NCI-H2171 (cell line): Measurements from ENCODE around the gene IDH2.
"Not testable (repeated sequence)": the region's sequence is repeated elsewhere in the genome, so short reads cannot be mapped to it uniquely, and the experiment has no call there.

Source experiments
- DNase-seq: peaks from one replicate; lab custom pipeline; 2025; lab: John Stamatoyannopoulos, UW

The IDH2 gene

DNA sequence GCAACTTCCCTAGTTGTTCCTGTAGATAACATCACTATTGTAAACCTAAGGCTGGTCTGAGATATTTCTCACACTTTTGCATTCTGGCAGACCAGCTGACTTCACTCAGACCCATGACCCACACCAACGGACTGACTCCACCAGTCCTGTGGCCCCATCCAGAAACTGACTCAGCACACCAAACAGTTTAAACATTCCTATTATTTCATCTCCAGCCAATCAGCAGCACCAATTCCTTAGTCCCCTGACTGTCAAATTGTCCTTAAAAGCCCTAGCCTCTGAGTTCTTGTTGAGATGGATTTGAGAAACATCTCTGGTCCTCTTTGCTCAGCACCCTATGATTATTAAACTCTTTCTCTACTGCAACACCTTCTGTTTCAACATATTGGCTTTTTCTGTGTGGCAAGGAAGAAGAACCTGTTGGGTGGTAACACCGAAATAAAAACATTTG lies 12.2 kb upstream of the IDH2 start:
- DNase-seq = no peak

DNA sequence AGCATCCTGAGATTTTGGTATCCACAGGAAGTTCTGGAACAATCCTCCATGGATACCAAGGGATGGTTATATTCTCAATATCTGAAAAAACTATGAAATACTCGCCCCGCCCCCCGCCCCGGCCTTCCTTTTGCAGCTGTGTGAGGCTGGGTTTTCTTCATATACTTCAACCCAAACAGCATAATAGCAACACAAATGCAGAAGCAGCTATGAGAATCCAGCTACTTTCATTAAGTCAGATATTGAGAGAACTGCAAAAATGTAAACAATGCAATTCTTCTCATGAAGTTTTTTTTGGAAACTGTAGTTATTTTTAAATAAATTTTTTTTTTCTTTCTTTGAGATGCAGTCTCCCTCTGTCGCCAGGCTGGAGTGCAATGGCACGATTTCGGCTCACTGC lies 10.9 kb upstream of the IDH2 start:
- DNase-seq = no peak

DNA sequence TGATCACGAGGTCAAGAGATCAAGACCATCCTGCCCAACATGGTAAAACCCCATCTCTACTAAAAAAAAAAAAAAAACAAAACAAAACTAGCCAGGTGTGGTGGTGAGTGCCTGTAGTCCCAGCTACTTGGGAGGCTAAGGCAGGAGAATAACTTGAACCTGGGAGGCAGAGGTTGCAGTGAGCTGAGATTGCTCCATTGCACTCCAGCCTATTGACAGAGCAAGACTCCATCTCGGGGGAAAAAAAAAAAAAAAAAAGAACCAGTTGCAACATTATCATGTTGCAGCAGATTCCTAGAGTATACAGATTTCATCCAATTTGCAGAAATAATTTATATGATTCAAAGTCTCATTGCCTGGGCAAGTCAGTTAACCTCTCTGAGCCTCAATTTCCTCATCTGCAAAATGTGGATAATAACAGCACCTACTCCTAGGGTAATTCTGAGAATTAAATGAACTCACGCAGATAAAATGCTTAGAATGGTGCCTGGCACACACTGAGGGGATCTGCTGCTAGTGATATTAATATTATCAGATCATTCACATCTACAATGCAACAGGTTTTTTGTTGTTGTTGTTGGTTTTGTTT lies 7.0 kb upstream of the IDH2 start:
- not testable (repeated sequence) for DNase-seq

DNA sequence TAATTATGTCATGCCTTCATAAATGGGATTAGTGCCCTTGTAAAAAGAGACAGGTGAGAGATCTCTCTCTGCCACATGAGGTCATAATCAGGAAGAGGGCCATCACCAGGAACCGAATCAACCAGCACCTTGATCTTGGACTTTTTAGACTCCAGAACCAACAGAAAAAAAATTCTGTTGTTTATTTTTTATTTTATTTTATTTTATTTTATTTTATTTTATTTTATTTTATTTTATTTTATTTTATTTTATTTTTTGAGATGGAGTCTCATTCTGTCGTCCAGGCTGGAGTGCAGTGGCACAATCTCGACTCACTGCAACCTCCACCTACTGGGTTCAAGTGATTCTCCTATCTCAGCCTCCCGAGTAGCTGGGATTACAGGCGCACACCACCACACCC lies 5.8 kb upstream of the IDH2 start:
- DNase-seq = not testable (repeated sequence)

DNA sequence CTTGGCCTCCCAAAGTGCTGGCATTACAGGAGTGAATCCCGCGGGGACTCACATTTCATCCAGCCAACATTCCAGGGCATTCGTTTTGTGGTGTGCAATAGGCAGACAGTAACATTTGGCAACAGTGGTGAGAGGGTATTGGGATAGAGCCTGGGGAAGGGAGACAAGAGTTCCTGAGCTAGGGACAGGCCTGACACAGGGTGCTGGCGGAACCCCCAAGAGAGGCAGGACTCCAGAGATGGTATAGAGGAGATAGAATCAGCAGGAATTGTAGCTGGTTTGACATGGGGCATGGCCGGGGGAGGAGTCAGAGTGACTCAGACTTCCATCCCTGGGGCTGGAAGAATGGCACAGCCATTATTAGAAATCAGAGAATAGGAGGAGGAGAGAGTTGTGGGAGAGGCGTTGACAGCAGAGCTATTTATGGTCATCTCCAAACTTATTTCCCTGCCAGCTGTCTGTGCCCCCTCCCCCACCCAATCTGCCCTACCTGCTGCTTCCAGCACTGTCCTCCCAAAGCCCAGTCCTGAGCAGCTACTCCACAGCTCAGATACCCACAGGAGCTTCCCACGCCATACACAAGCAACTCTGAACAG lies 4.4 kb upstream of the IDH2 start:
- no peak for DNase-seq

DNA sequence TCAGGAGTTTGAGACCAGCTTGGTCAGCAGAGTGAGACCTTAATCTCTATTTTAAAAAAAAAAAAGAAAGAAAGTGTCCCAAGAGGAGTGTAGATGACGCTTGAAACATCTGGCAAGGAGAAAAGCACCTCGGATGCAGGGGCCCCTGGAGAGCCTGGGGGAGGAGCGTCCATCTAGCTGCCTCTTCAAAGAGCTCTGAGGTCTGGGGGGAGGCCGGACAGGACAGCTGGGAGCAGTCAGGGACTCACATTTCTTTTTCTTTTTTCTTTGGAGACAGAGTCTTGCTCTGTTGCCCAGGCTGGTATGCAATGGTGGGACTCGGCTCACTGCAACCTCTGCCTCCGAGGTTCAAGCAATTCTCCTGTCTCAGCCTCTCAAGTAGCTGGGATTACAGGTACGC lies 3.3 kb upstream of the IDH2 start:
- DNase-seq = no peak

DNA sequence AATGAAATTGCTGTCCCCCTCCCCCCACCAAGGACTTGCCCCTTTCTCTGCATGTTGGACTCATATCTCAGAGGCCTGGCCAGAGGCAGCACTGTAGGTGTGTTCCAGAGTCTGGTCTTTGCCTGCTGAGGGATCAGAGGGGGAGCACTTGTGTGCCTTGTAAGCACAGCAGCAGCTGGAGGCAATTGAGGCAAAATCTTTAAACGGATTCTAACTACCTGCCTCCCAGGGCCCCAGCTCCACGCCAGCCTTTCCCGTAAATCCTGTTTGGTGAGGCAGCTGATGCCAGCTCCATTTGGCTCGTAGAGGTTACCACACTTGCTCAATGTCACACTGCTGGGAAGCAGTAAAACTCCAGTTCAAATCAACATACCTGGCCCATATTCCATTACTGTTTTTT lies 2.3 kb upstream of the IDH2 start:
- no peak for DNase-seq

DNA sequence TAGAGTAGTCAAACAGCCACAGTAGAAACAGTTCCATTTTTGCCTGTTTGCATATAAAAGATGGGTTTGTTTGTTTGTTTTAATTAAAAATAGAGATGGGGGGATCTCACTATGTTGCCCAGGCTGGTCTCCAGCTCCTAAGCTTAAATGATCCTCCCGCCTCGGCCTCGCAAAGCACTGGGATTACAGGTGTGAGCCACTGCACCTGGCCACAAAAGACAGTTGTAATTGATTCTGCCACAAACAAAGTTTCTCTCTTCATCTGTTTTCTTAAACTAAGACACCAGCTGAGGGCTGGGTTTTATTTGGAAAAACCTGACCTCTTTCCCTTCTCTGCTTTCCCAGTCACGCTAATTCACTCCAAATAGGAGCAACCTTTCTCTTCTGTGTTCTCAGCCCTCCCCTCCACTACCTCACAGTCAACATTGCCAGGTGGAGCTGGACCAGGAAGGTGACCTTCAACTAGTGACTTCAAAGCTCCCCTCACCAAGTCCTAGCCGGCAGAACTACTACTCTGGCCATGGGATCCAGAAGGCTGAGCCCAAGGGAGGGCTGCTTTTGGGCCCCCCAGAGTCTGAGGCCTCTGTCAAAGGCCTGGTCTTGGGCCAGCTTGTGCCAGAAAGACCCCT lies 1.5 kb upstream of the IDH2 start:
- DNase-seq = no peak

DNA sequence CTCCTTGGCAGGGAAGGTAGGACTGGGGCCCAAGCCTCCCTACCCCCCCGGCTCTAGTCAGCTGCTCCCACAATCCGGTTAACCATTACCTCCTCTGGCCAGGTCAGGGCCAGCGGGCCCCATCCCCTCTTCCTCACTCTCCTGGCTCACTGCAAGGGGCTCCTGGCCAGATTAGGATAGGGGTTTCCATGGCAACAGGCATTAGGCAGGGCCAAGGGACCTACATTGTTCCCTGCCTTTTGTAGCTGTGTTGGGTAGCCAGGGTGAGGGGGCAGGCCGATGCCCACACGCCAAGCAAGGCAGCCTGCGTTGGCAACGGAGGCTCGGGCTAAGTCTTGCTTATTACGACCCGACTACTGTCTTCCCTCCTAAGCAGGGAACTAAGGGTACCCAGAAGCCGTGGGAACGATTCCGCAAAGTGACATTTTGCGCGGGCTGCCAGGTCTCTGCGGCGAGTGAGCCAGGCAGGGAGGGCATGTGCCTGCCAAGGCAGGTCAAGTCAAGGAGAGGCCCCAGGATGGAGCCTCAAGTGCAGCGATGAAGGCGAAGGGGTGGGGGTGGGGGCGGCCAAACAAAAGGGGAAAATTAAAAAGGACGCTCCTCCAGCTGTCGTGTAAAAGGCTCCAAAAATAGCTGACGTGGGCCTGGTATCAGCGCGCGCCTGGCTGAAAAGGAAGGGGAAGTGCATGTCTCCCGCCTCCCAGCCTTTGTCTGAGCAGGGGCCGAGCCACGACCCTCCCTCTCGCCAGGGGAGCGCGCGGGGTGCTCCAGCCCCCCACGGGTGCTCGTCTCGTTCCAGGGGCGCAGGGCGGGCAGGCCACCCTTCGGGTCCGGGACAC lies 919 bp downstream of the IDH2 start:
- peak; percentile 38 for DNase-seq

DNA sequence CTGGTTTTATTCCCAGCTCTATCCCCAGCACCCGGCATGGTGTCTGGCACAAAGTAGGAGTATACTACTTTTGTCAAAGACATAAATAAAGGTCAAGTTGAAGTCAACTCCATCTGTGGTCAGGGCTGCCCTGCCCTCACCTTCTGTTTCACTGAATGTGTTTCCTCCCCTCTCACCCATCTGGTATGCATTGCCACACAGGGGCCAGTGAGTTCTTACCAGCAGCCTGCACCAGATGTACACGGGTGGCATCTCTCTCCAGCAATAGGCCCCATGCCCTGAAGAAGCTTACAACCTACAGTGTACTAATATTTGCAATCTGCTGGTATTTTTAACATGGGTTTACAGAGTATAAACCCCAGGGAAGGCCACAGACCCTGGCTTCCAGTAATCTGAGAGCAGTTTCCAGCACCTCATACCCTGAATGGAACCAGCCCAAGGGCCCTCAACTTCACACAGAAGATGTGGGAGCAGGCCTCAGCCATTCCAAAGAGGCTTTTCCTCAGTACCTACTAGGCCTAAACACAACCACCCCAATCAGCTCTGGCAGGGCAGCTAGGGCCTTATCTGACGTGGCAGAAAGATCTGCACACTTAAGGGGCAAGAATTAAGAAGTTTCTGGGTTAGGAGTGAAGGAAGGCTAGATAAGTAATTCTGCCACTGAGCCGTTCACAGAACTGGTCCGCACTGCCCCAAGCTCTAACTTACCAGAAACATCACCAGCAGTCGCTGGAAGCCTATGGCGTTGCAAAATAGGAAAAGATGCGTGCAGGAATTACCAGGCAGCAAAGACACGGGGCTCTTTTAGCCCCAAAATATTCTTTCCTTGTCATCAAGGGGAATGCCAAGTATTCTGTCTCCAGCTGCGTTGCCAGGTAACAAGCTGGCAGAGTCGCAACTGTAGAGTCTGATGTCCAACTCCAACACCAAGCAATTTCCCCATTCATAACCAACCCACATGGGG lies 2.1 kb downstream of the IDH2 start:
- no peak for DNase-seq

DNA sequence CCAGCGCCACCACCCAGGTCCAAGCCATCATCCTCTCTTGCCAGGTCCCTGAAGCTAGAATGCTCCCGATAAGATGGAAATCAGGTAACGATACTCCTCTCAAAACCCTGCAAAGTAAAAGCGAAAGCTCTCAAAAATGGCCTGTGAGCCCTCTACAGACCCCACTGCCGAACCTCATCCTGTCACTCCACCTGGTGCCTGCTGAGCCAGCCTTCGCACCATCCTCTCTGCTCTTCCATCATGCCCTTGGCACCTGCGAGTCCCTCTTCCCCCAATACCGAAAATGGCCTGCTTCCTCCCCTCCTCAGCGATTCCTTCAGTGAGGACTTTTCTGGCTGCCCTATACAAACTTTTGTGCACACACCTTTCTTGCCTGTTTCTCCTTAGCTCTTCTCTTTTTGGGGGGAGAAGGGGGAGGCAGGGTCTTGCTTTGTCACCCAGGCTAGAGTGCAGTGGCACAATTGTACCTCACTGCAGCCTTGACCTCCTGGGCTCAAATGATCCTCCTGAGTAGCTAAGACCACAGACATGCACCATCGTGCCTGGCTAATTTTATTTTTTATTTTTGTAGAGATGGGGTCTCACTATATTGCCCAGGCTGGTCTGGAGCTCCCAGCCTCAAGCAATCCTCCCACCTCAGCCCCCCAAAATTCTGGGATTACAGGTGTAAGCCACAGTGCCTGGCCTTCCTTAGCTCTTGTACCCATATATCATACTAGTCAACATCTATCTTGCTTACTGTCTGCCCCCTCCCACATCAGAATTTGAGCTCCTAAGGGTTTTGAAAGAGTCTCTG lies 3.0 kb downstream of the IDH2 start:
- no peak for DNase-seq

DNA sequence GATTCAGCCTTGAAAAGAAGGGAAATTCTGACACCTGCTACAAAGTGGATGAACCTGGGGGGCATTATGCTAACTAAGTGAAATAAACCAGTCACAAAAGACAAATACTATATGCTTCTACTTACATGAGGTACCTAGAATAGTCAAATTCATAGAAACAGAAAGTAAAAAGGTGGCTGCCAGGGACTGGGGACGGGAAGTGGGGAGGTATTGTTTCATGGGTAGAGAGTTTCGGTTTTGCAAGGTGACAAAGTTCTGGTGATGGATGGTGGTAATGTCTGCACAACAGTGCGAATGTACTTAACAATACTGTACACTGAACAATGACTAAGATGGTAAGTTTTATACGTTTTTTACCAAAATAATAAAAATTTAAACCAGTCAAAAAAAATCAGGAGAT lies 4.8 kb downstream of the IDH2 start:
- no peak for DNase-seq

DNA sequence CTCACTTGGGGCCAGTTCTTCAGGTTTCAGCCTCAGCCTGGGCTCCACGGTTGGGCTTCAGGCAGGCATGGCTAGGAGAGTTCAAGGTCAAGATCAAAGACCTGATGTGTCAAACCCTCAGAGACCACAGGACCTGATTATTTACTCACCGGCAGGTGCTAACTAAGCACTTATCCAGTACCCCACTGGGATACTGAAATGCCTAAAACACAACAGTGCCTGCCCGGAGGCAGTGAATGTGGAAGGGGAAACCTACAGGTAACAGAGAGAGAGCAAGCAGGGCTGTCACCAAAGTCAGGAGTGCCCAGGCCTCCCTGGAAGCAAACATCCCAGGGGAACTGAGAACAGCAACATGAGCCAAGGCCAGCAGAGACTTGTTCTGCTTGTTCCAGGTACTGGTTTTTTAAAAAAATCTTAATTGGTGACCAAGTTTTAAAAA lies 6.7 kb downstream of the IDH2 start:
- peak; percentile 41 for DNase-seq

DNA sequence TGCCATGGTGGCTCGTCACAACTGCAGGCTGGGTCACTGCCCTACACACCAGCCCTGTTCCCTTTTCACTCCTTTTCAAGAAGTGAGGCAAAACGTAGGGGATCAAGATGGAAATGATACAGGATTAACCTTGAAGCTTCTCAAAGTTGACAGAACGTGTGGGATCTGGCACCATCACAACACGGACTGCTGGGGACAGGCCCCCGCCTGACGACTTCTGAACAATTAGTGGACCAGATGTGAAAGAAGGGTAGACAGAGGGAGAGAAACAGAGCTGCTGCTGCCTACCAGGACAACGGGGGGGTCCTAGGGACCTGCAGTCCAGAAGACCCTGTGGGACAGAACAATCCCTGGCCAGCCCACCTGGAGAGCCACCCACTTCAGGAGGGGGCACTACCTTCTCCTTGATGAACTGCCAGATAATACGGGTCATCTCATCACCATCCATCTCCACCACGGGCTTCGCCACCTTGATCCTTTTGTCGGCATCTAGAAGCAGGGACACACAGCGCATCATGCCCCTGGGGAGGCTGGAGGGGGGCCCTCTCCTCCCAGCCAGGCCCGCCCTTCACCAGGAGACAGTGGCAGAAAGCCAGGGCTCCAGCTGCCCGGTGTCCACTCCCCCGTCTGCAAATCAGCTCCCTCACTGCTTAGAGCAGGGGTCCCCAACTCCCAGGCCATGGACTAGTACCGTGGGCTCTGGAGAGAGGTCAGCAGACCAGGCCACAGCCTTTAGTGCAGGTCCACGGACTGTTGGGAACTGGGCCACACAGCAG lies 10.9 kb downstream of the IDH2 start:
- no peak for DNase-seq

DNA sequence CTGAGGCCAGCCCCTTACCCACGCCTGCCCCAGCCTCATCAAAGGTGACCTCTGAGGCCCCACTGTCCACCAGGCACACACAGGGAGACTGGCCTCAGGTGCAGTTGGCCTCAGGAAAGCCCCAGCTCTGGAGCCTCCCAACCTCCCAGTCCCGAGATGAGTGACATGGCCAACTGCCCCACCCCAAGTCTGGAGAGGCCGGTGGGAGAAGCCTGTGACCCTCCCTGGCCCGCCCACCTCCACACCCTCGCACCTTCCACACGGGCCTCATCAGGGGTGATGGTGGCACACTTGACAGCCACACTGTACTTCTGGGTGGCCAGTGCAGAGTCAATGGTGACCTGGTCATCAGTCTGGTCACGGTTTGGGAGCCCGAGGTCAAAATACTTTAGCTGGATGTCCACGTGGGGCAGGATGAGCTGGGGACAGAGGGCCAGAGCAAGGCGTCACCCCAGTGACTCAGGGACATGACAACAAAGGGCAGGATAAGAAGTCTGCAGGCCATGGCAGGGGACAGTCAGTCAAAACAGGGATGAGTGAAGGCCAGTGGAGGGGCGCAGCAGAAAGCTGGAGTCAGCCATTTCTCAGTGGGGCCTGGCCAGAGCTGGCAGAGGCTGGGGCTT lies 11.9 kb downstream of the IDH2 start:
- DNase-seq = no peak

DNA sequence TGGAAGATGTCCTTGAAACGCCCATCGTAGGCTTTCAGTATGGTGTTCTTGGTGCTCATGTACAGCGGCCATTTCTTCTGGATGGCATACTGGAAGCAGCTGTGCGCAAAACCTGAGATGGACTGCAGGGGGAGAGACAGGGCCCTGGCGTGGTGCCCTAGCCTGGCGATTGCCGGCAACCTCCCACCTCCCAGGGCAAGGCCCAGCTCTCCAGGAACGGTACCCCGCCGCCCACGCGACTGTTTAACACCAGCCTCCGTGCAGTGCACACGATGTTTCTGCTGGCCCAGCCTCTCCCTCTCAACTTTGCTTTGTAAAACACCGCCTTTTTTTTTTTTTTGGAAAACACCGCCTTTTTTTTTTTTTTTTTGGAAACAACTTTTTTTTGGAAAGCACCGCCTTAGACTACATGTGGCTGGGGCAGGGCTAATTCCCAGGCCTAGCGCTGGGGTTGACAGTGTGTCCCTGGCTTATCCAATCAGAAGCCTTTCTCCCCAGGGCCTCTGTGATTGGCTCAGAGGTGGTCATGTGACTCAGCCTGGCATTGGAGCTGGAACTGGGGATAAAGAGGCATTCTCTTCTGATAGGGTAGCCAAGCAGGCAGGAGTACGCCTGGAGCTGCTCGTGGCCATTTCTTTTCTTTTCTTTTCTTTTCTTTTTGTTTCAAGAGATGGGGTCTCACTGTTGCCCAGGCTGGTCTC lies 14.7 kb downstream of the IDH2 start:
- no peak for DNase-seq

DNA sequence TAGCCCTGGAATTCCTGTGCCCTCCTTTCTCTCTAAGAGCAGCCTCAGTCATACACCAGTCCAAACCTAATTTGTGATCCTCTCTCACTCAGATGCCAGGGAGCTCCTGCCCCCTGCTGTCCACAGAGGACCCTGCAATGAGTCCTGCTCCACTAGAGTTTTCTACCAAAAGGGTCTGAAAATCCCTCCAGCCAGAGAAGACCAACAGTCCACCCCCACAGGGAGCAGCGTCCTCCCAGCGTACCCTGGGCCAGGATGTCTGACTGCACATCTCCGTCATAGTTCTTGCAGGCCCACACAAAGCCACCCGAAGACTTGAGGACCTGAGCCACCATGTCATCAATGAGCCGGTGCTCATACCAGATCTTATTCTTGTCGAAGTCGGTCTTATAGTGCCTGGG lies 15.4 kb downstream of the IDH2 start:
- DNase-seq = no peak

DNA sequence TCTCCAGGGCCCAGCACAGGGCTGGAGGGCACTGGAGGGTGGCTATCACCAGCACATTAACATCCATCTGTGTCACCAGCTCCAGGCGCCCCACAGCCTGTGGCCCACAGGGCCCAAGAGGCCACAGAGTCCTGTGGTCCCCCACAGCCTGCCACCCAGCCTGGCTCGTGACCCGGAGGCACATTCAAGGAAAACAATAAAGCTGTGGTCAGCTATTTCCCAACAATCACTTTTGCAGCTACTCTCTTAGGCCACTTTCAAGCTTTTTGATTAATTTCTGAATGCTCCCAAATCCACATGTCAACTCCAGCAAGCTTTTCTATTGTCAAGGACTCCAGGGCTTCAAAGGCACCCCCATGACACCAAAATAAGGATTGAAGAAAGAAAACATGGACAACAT lies 16.7 kb downstream of the IDH2 start:
- DNase-seq = no peak

DNA sequence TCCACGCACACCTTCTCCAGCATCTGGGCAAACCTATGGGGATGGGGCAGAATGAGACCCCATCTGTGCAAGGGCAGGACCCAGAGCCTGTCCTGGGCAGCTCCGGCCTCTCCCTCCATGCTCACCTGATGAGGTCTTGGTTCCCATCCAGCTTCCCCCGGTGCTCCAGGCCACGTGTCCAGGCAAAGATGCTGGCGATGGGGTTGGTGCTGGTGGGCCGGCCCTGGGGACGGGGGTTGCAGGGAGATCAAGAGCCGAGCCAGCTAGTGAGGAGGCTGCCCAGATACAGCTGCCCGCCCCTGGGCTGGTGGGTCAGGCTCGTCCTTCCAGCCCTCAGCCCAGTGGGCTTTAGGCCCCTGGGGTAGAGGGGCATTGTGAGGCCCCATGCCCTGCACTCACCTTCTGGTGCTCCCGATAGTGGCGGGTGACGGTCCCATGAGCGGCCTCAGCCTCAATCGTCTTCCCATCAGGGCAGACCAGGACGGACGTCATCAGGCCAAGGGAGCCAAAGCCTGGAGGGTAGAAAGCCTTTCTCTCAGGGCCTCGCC lies 17.3 kb downstream of the IDH2 start:
- no peak for DNase-seq
